ENCODE data around the gene COL12A1. TPM values are rescaled to one million over a fixed set of nuclear protein-coding genes. Genes with fewer than 3 reads are reported as not detected.

COL12A1 gene
- total and polyA plus RNA-seq, 10 of the 15 experiments (the other 5 are each of a cell fraction or from before 2014, with no cell fraction given), result under 0.01 to 0.69 (median 0.11) TPM; not detected in 6

- no peak overlapping the region for H3K9ac ChIP-seq (ENCODE audit: control insufficient read depth, insufficient read depth, low read length)
- FAIRE-seq, result no peak
- H3K27me3 ChIP-seq (replicated peaks in 1 of 2; ENCODE audit: control insufficient read depth in 2 of 2, insufficient read depth in 2 of 2, low read length in 1 of 2), result no peaks in the 10 kb centered on the region
- no peak for TF ChIP-seq CHD4 (IDR thresholded peaks at IDR 0.05)
- TF ChIP-seq CEBPZ (IDR thresholded peaks at IDR 0.05; ENCODE audit: low read depth, low read length), result no peak
- TF ChIP-seq RFX5 (IDR thresholded peaks at IDR 0.05; ENCODE audit: low read depth, low read length), result no peak
- TF ChIP-seq SPI1 (IDR thresholded peaks at IDR 0.05; ENCODE audit: borderline replicate concordance, insufficient read depth, low read depth, low read length), result no peak
- no peak for TF ChIP-seq ZNF217 (IDR thresholded peaks at IDR 0.05)
- TF ChIP-seq E4F1 (IDR thresholded peaks at IDR 0.05; ENCODE audit: borderline replicate concordance, partially characterized antibody), result no peak
- no peak for TF ChIP-seq BACH1 (IDR thresholded peaks at IDR 0.05; ENCODE audit: borderline replicate concordance)
- TF ChIP-seq NFYA (IDR thresholded peaks at IDR 0.05; ENCODE audit: borderline replicate concordance, low read depth, low read length), result no peak
- no peak for TF ChIP-seq RB1 (IDR thresholded peaks at IDR 0.05; ENCODE audit: borderline replicate concordance)
- no peak for TF ChIP-seq IRF4 (IDR thresholded peaks at IDR 0.05; ENCODE audit: low read depth, low read length)
- TF ChIP-seq ATF7 (IDR thresholded peaks at IDR 0.05; ENCODE audit: low read depth), result no peak
- TF ChIP-seq YBX1 (IDR thresholded peaks at IDR 0.05), result no peak
- H3K9me3 ChIP-seq (replicated peaks; ENCODE audit: control insufficient read depth, insufficient read depth, low read length), result no peaks in the 10 kb centered on the region
- BruUV-seq (replicated peaks), result no TSS peak
- SMC1A ChIA-PET (ENCODE audit: uncharacterized antibody, unreplicated experiment), result no interaction called here
- intact Hi-C loops (cut with micrococcal nuclease; ENCODE audit: unreplicated experiment), result no loop called here
- no peaks in the 10 kb centered on the region for H3K36me3 ChIP-seq (ENCODE audit: control insufficient read depth in 2 of 2, insufficient read depth in 2 of 2, low read length in 1 of 2)
- WGBS (ENCODE audit: insufficient coverage, insufficient replicate concordance, low lambda C conversion rate, missing lambda C conversion rate), result 94% methylated on average over 2 of the region's 2 CpGs
- H3K4me3 ChIP-seq, result no peak overlapping the region
- CTCF ChIA-PET, result no interaction called here
- no peaks in the 10 kb centered on the region for H3K79me2 ChIP-seq (ENCODE audit: control insufficient read depth, insufficient read depth, low read length)
- H4K20me1 ChIP-seq (ENCODE audit: control insufficient read depth, insufficient read depth), result no peaks in the 10 kb centered on the region
- H3K27ac ChIP-seq (ENCODE audit: control insufficient read depth, insufficient read depth), result no peak overlapping the region
- in situ Hi-C loops (cut with MboI), result no loop called here
- DNase-seq (ENCODE audit: low read depth, low spot score), result no peak
- no peak overlapping the region for H2AFZ ChIP-seq (ENCODE audit: control insufficient read depth, low read depth, low read length)
- POLR2A ChIA-PET, result no interaction called here
- RAD21 ChIA-PET (ENCODE audit: unreplicated experiment), result no interaction called here
- no peak for ATAC-seq
- no peaks in the 10 kb centered on the region for H3K4me1 ChIP-seq (ENCODE audit: control insufficient read depth, insufficient read depth, low read length)
- H3K4me2 ChIP-seq (ENCODE audit: control insufficient read depth, insufficient read depth), result no peak overlapping the region
Observed at GRCh38 chr6:75142721-75143120, 63.1 kb downstream of the COL12A1 start.
